Fibroblast of skin of abdomen (primary cell): ENCODE data around the gene MED13L.

ENCODE experiments used
- DNase-seq: peaks from one replicate; pipeline ENCODE4 v3.0.0-alpha.2; 2013

MED13L gene

GRCh38 chr12:115960868-115961802 is 316.4 kb downstream of the MED13L start:
- no peak for DNase-seq

DNA sequence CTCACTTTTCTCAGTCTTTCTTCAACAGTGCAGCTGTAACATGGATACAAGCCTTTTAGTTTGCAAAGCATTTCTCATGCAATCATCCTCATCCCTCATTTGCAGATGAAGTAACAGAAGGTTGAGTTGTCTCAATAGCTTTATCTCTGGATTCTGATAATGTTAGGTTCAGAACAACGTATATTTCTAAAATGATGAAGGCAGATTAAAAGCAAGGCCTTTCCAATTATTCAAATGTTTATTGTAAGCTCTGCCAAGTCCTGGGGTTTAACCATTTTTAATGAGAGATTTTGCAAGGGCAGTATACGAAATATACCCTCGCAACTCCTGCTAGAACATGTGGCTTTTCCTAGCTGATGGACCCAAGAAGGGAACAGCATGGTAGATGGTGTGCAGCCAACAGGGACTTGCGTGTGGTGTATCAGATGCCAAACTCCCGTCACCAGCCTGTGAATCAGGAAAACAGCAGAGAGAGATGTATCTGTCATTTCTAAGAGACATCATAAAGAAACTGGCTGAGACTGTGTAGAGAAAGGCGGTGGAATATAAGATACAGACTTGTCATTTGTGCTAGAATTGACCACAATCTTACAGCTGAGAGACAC is 319.7 kb downstream of the MED13L start:
- DNase-seq = no peak

- no peak for DNase-seq
These were observed 320.8 kb downstream of the MED13L start for GRCh38 chr12:115956659-115957058.

DNA sequence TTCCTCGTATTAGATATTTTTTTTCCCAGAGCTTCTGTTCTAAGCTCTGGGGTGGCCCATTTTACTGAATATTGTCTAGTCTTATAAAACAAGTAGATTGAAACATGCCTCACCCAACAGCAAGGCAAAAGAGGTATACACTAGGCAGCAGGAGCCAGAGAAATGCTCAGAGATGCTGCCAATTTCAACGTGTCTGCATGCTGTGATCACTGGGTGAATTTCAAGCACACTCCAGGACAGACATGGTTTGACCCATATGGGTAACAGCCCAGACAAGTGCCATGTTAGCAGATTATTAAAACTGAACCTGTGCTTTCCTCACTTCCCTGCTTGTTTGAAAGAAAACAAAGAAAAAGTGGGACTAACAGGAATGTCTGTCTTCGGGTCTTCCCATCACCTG is 321.3 kb downstream of the MED13L start:
- DNase-seq = no peak

GRCh38 chr12:115953450-115953849 is 324.0 kb downstream of the MED13L start:
- no peak for DNase-seq

DNA sequence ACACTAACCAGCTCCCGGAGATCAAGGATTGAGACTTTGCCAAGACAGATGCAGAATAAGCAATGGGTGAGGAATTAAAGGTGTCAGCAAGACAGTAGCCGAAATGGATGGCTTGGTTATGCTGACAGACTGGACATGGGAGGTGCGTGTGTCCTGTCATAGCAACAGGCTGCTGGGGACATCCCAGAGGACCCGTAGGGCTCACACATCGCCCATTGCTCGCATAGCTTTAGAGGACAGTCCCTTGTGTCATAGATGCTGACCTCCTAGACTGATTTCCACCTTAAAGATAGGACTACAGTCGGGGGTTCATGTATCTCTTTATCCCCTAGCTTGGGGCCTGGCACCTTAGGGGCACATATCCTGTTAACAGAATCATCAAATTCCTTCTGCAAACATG is 324.5 kb downstream of the MED13L start:
- no peak for DNase-seq

DNA sequence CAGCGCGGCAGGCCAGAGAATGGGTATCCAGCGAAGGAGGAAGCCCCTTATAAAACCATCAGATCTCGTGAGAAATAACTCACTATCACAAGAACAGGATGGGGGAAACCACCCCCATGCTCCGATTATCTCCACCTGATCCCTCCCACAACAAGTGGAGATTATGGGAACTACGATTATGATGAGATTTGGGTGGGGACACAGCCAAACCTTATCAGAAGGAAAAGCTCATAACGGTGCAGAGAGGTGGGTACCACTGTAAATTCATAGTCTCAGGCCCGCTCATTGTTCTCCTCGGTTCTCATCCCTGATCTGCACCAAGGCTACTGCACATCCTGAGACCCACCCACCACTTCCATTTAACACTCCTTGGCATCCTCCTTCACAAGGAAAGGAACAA is 326.5 kb downstream of the MED13L start:
- DNase-seq = no peak

DNA sequence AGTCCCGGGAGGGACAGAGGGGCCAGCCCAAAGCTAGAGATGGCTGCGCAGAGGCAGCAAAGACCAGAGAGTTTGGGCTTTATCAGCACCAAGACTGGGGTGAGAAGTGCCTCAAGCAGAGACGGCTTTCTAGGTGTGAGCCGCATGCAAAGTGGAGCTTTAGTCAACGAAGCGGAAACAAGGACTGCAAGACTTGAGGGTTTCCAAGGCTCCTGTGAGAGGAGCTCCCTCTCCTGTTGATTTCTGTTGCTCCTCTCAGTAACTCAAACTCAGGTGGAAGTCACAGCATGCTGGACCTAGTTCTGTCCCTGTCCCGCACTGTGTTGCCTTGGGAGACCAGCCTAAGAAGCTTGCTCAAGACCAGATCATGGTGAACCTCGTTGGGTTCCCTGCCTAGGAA is 327.8 kb downstream of the MED13L start:
- DNase-seq = no peak

DNA sequence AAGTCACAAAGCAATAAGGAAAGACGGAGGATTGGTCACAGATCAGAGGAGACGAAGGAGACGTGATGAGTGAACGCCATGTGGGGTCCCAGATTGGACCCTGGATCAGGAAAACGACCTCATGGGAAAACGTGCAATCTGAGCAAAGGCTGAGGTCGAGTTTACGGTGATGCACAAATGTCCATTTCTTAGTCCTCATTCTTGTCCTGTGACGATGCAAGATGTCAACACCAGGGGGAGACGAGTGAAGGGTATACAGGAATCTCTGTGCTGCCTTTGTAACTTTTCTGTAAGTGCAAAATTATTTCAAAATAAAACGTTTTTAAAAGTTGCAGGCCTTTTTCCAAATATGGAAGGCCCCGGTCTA is 329.8 kb downstream of the MED13L start:
- no peak for DNase-seq

GRCh38 chr12:115946867-115947695 is 330.4 kb downstream of the MED13L start:
- DNase-seq = no peak

DNA sequence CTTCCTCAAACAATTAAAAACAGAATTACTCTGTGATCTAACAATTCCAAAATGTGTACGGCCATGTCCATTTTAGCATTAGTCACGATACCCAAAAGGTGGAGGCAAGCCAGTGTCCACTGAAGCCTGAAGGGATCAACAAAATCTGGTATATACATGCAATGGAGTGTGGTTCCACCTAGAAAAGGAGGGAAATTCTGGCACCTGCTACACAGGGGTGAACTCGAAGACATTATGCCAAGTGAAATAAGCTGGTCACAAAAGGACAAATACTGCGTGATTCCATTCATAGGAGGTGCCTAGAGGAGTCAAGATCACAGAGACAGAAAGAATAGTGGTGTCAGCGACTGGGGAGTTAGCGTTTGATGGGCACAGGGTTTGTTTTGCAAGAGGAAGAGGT is 331.4 kb downstream of the MED13L start:
- no peak for DNase-seq

DNA sequence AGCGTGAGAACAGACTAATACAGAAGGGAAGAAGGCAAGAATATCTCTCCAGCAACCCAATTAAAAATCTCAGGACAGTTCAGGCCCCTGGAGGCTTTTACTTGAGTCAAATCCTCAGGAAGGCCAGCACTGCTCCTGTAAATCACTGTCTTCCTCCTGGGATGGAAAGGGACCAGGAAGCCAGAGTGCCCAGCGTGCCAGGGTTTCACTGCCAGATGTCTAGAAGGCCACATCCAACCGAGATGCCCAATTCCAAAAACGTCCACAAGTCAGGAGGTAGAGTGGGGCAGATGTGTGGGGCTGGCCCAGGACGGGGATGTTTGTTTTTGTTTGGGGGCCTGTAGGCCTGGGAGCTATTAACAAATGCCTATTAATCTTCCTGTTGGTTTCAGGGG is 332.0 kb downstream of the MED13L start:
- DNase-seq = no peak

GRCh38 chr12:115944837-115945490 is 332.5 kb downstream of the MED13L start:
- no peak for DNase-seq

DNA sequence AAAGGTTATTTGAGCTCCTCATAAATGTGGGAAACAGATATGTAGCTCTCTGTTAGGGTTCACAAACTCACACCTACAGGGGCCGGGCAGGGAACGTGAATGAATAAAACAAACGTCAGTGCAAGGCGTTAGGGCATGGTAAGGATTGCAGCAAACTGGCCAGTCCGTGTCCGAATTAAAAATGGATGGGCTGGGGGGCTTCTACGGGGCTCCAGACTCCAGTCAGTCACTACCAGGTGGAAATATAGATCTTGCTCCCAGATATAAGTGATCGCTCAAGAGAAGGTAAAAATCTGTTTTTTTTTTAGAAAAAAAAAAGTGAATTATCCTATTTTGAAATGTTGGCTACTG is 333.1 kb downstream of the MED13L start:
- DNase-seq = no peak

DNA sequence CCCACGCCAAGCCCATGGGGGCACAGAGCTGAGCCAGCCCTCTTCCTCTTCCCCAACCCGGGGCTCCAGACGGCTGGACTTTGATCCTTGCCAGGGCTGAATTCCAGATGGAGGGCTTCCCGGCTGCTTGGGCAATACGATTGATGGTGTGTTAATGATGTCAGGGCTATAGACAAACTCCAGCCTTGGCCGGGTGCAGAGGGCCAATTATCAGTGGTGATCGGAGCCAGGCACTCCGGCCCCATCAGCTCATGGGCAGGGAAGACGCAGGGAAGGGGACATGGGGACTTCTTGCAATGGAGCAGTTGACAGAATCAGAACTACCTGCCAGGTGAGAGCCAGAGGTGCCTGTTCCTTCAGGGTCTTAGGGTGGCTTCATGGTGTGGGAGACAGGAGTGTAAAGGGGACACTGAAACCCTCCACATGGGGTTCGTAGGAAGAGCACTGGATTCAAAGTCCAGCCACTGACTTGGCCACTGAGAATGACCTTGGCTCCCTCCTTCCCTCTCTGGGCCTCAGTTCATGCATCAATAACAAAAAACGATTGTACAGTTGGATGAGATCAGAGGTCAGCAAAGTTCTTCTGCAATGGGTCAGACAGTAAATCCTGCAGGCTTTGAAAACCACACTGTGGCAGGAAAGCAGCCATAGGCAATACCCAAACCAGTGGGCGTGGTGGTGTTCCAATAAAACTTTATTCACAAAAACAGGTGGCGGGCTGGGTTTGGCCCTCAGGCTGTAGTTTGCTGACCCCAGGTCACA is 333.7 kb downstream of the MED13L start:
- DNase-seq = no peak

GRCh38 chr12:115943310-115943629 is 334.2 kb downstream of the MED13L start:
- DNase-seq = no peak

- no peak for DNase-seq
These were observed 335.1 kb downstream of the MED13L start for GRCh38 chr12:115942346-115942745.

DNA sequence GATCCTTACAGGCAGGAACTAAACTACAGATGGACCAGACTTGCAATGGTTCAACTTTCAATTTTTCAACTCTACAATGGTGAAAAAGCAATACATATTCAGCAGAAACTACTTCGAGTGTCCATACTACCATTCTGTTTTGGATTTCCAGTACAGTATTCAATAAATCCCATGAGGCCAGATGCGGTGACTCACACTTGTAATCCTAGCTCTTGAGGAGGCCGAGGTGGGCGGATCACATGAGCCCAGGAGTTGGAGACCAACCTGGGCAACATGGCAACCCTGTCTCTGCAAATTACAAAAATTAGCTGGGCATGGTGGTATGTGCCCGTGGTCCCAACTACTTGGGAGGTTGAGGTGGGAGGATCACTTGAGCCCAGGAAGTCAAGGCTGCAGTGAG is 336.1 kb downstream of the MED13L start:
- peak; percentile 18 for DNase-seq

DNA sequence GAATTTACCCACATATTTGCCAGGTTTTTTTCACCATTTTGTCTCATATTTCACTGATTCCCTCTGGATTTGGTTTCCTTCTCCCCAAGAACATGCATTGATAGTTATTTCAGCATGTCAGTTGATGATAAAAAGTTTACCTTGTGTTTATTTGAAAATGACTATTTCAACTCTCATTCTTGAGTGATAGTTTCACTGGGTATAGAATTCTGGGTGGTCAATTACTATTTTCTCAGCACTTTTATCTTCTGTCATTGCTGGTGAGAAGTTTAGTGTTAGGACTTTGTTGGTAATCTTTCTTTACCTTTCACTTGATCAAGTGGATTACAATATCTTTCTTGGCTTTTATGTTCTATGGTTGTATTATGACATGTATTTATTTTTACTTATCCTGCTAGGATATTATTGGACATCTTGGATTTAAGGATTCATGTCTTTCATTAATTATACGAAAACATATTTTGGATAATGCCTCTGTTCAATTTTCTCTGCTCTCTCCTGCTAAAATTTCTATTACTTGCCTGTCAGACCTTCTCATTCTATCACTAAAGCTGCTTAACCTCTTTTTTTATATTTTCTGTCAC is 338.6 kb downstream of the MED13L start:
- DNase-seq = no peak

DNA sequence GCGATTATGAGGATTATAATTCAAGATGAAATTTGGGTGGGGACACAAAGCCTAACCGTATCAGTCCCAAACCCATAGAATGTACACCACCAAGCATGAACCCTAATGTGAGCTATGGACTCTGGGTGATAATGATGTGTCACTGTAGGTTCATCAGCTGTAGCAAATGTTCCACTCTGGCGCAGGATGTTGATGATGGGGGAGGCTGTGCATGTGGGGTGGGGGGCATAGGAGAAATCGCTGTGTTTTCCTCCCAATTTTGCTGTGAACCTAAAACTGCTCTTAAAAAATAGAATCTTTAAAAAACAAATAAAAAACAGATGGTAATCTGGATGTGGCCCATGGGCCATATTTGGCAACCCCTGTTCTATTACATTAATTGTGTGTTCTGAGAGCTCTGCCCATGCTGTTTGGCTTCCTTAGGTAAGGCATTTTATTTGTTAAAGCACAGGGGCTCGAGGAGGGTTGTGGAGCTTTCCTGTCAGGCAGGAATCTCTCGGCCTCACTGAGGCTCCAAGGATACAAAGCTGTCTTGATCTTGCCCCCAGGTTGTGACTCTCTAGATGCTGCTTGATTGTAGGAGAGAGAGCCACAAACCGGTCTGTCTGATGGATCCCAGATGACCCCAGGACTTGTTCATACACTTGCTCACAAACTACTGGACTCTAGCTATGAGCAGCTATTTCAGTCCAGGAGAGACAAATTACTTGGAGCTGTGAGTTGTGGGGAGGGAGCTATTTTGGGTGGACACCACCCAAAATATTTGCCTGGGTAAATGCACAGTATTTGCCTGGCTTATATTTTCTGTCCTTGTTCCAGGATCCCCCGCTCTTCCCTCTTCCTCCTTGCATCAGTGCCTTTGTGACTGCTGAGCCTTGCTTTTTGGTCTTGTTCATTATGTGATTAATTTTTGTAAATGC is 340.2 kb downstream of the MED13L start:
- no peak for DNase-seq

GRCh38 chr12:115934877-115935276 is 342.6 kb downstream of the MED13L start:
- DNase-seq = no peak
